IPS-20b (cell line): ENCODE data around the gene MYO1A.
"Not testable (repeated sequence)": the region's sequence is repeated elsewhere in the genome, so short reads cannot be mapped to it uniquely, and the experiment has no call there.

ENCODE experiments used
- H3K27ac ChIP-seq: one replicate; pipeline ENCODE4 v1.5.1; 2013; ENCODE audit warnings: low read length
- H3K27me3 ChIP-seq: 2 replicates; pipeline ENCODE4 v1.6.1; 2013; ENCODE audit warnings: mild to moderate bottlenecking, low read length, inconsistent platforms; ENCODE audit not compliant: insufficient read depth
- H3K36me3 ChIP-seq: 2 replicates; pipeline ENCODE4 v1.6.1; 2013; ENCODE audit warnings: low read depth, mild to moderate bottlenecking, inconsistent platforms, low read length, moderate library complexity; ENCODE audit not compliant: insufficient read depth
- H3K4me1 ChIP-seq: 2 replicates; pipeline ENCODE4 v1.6.1; 2013; ENCODE audit warnings: mild to moderate bottlenecking, control low read depth, inconsistent platforms, low read length, moderate library complexity; ENCODE audit not compliant: insufficient read depth
- H3K4me3 ChIP-seq: 2 replicates; pipeline ENCODE4 v1.5.1; 2013; ENCODE audit warnings: mild to moderate bottlenecking, low read length, inconsistent platforms
- H3K9ac ChIP-seq: 2 replicates; pipeline ENCODE4 v1.6.1; 2013; ENCODE audit warnings: low read depth, mild to moderate bottlenecking, inconsistent platforms, low read length, moderate library complexity
- H3K9me3 ChIP-seq: 2 replicates; pipeline ENCODE4 v1.6.1; 2013; ENCODE audit warnings: mild to moderate bottlenecking, low read depth, low read length, inconsistent platforms; ENCODE audit not compliant: insufficient read depth

The MYO1A gene

DNA sequence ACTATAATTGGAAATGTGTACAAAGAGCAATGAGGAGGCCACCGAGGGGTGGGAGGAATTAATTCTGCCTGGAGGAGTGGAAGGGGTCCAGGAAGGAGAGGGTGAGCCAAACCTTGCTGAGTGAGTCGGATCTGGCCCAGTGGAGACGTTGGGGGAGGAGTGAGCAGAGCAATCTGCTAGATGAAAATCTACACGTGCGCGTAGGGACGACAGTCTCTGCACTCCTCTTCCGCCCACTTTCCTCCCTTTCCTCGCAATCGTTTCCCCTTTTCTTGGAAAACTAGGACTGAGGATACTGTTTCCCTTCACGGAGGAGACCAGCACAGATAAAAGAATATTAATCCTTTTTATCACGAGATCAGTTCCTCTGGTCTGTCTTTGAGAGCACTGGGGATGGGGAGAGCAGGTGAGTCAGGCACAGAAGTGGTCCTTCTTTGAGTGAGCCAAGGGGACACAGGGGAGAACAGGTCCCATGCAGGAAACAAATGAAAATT, 36.1 kb upstream of the MYO1A start:
- Histone ChIP-seq H3K4me3 (peak overlapping the region; percentile 83), H3K4me1 (peaks cover 9% of the 10 kb centered on the region; the same call in 1 of the 2 replicates), H3K27ac (peak overlapping the region; percentile 41), H3K27me3 (no peaks in the 10 kb centered on the region), H3K36me3 (peaks cover 2% of the 10 kb centered on the region; the same call in 1 of the 2 replicates), H3K9me3 (no peaks in the 10 kb centered on the region), H3K9ac (peak overlapping the region; percentile 84)

DNA sequence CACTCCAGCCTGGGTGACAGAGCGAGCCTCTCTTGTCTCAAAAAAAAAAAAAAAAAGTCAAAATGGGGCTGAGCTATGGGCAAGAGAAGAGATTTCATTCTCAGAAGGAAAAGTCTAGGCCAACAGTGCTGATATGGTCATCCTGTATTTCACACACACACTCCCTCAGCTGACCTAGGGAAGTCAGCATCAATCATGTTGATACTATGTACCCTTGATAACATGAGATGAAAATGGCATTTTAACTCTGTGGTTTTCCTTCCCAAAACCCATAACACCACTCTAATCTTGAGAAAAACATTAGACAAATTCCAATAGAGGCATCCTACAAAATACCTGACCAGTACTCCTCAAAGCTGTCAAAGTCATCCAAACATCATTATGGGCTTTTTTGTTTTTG, 30.9 kb upstream of the MYO1A start:
- Histone ChIP-seq H3K4me3 (no peak overlapping the region), H3K9ac (no peak overlapping the region), H3K27ac (no peak overlapping the region), H3K9me3 (no peaks in the 10 kb centered on the region), H3K27me3 (no peaks in the 10 kb centered on the region), H3K4me1 (peaks cover 6% of the 10 kb centered on the region; the same call in 1 of the 2 replicates), H3K36me3 (0 out of 2 replicates have a peak, but pooled peaks cover 3% of the 10 kb centered on the region)

GRCh38 chr12:57079821-57080220, 29.9 kb upstream of the MYO1A start:
- no peak overlapping the region for H3K9ac ChIP-seq
- no peaks in the 10 kb centered on the region for H3K27me3 ChIP-seq
- no peaks in the 10 kb centered on the region; the same call in 1 of the 2 replicates for H3K4me1 ChIP-seq
- no peak overlapping the region for H3K4me3 ChIP-seq
- H3K27ac ChIP-seq = no peak overlapping the region
- H3K9me3 ChIP-seq = no peaks in the 10 kb centered on the region
- H3K36me3 ChIP-seq = 0 out of 2 replicates have a peak, but pooled peaks cover 3% of the 10 kb centered on the region

GRCh38 chr12:57078519-57079404, 28.8 kb upstream of the MYO1A start, which contains the start of gene NEMP1:
Gene NEMP1 (minus strand): TSS chr12:57078791. CDS start chr12:57078745, 46 bp downstream.
- Histone ChIP-seq H3K27me3 (no peaks in the 10 kb centered on the region), H3K9ac (peak within 1 kb of the TSS; percentile 99), H3K36me3 (0 out of 2 replicates have a peak, but pooled peaks cover 3% of the 10 kb centered on the region), H3K27ac (peak within 1 kb of the TSS; percentile 93), H3K4me1 (no peaks in the 10 kb centered on the region; the same call in 1 of the 2 replicates), H3K4me3 (peak within 1 kb of the TSS; percentile 99), H3K9me3 (no peaks in the 10 kb centered on the region)

DNA sequence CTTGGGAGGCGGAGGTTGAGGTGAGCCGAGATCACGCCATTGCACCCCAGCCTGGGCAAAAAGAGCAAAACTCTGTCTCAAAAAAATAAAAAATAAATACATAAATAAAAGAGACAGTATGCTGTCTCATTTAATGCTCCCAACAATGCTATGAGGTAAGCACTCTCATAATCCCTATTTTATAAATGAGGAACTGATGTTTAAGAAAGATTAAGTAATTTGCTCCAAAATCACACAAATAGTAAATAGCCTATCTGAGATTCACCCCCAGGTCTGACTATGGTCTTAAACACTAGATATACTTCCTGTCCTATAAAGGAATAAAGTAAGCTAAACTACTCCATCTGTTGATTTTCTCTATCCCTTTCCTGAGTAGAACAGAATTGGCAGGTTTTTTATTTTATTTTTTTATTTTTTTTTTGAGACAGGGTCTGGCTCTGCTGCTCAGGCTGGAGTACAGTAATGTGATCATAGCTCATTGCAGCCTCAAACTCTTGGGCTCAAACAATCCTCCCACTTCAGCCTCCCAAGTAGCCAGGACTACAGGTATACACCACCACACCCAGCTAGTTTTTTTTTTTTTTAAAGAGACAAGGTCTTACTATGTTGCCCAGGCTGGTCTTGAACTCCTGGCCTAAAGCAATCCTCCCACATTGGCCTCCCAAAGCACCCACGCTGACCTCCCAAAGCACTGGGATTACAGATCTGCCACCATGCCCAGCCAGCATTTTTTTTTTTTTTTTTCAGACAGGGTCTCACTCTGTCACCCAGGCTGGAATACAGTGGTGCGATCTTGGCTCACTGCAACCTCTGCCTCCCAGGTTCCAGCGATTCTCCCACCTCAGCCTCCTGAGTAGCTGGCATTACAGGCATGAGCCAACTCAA, 23.9 kb upstream of the MYO1A start:
- not testable (repeated sequence) for H3K4me3 ChIP-seq, H3K27ac ChIP-seq
- peaks cover 41% of the 10 kb centered on the region for H3K36me3 ChIP-seq

DNA sequence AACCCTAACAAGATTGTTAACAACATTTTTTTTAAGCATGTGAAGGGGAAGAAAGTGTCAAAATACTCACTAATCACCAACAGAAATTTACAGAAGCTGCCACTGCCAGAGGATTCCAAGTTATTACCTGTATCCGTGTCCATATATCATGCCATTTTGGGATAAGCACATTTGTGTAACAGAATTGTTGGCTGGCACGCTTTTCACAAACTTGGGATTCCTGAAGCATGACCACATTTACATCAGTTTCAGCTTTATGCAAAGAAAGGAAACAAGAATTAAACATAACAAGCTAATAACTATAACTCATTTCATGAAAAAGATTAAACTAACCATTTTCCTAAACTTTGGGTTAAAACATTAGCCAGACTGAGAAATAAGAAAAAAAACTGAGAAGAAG, 22.7 kb upstream of the MYO1A start:
- no peaks in the 10 kb centered on the region for H3K9me3 ChIP-seq
- H3K4me3 ChIP-seq = no peak overlapping the region
- H3K27me3 ChIP-seq = no peaks in the 10 kb centered on the region
- H3K9ac ChIP-seq = no peak overlapping the region
- no peaks in the 10 kb centered on the region; the same call in 1 of the 2 replicates for H3K4me1 ChIP-seq
- no peak overlapping the region for H3K27ac ChIP-seq
- peaks cover 52% of the 10 kb centered on the region for H3K36me3 ChIP-seq

More for the DNA sequence above, 23.9 kb upstream of the MYO1A start:
- not testable (repeated sequence) for H3K9me3 ChIP-seq, H3K27me3 ChIP-seq, H3K4me1 ChIP-seq, H3K9ac ChIP-seq

- no peak overlapping the region for H3K4me3 ChIP-seq
- H3K9me3 ChIP-seq = no peaks in the 10 kb centered on the region
- no peak overlapping the region for H3K9ac ChIP-seq
- peaks cover 74% of the 10 kb centered on the region for H3K36me3 ChIP-seq
- H3K27me3 ChIP-seq = no peaks in the 10 kb centered on the region
- peak overlapping the region; percentile 31 for H3K27ac ChIP-seq
- no peaks in the 10 kb centered on the region; the same call in 1 of the 2 replicates for H3K4me1 ChIP-seq
Measured at GRCh38 chr12:57069523-57069922, 19.6 kb upstream of the MYO1A start.

DNA sequence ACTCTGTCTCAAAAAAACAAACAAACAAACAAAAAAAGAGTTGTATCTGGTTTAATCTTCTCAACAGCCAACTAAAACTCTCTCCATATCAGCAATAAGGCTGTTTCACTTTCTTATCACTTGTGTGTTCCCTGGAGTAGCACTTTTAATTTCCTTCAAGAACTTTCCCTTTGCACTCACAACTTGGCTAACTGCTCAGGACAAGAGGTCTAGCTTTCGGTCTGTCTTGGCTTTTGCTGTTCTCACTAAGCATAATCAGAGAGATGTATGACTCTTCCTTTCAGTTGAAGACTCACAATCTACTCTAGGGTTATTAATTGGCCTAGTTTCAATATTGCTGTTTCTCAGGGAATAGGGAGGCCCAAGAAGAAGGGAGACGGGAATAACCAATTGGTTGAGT, 16.3 kb upstream of the MYO1A start:
- H3K4me1 ChIP-seq = no peaks in the 10 kb centered on the region; the same call in 1 of the 2 replicates

DNA sequence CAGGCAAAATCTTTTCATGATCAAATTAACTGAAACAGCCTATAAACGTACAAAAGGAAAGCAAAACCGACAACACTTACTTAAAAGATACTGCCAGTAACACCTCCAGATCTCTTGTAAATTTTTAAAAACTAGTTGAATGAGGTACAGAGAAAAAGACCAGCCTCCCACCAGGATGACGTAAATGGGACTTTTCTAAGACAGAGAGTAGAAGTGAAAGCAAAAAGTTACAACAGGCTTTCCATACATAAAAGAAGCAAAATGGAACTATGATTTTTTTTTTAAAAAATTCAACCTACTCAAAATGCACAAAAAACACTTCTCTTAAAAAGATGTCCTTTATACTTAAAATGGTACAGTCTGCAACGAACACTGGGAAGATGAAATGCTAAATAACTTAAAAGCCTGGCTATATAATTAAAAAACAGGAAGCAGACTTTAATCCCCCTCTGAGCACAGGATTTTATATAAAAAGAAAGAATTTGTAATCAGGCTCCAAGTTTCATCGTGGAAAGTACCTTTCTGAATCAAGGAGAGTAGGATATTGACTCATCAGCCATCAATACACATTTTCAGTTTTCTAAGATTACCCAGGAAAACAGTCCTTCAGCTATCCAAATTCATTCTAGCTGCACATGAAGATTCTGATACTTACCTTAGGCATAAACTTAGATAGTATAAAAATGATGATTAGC, 14.2 kb upstream of the MYO1A start:
- Histone ChIP-seq H3K27ac (no peak overlapping the region), H3K4me3 (no peak overlapping the region), H3K9ac (no peak overlapping the region), H3K4me1 (no peaks in the 10 kb centered on the region), H3K36me3 (peaks cover 85% of the 10 kb centered on the region), H3K9me3 (no peaks in the 10 kb centered on the region), H3K27me3 (no peaks in the 10 kb centered on the region)

More for the DNA sequence above, 16.3 kb upstream of the MYO1A start:
- H3K9me3 ChIP-seq = no peaks in the 10 kb centered on the region
- H3K36me3 ChIP-seq = peaks cover 87% of the 10 kb centered on the region
- H3K4me3 ChIP-seq = no peak overlapping the region
- no peaks in the 10 kb centered on the region for H3K27me3 ChIP-seq
- H3K9ac ChIP-seq = no peak overlapping the region
- H3K27ac ChIP-seq = no peak overlapping the region

DNA sequence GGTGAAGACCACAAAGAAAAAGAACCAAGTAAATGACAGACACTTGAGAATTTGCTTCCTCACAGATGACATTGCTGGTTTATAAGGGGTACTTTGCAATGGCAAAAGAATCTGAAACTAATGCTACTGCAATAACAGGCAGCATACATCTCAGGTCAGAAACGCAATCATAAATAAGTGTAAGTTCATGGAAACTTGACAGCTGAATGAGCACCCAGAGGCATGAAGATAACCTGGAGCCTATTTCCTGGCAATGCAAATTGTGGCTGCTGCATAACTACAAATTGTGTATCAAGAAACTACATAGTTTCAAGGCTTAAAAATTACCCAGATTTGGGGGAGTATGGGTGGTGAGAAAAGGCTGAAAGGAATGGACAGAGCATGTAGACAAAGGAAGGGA, 8.5 kb upstream of the MYO1A start:
- 0 out of 2 replicates have a peak, but pooled peaks cover 2% of the 10 kb centered on the region for H3K9me3 ChIP-seq
- no peaks in the 10 kb centered on the region for H3K27me3 ChIP-seq
- no peaks in the 10 kb centered on the region for H3K4me1 ChIP-seq
- no peak overlapping the region for H3K4me3 ChIP-seq
- no peak overlapping the region for H3K27ac ChIP-seq
- H3K9ac ChIP-seq = no peak overlapping the region
- H3K36me3 ChIP-seq = peaks cover 70% of the 10 kb centered on the region
